Stimulated activated CD8-positive, alpha-beta memory T cell treated with anti-CD3 and anti-CD28 coated beads, Interleukin-12 subunit alpha, Interleukin-12 subunit beta, amount 100 ng/mL, for 4 hours (primary cell): Measurements from ENCODE around the gene RSRC1.
"Not testable (repeated sequence)": the region's sequence is repeated elsewhere in the genome, so short reads cannot be mapped to it uniquely, and the experiment has no call there.

Experiments used
- DNase-seq: peaks from one replicate; pipeline ENCODE4 v3.0.0-alpha.2; 2020; ENCODE audit warnings: low read depth

Gene RSRC1

DNA sequence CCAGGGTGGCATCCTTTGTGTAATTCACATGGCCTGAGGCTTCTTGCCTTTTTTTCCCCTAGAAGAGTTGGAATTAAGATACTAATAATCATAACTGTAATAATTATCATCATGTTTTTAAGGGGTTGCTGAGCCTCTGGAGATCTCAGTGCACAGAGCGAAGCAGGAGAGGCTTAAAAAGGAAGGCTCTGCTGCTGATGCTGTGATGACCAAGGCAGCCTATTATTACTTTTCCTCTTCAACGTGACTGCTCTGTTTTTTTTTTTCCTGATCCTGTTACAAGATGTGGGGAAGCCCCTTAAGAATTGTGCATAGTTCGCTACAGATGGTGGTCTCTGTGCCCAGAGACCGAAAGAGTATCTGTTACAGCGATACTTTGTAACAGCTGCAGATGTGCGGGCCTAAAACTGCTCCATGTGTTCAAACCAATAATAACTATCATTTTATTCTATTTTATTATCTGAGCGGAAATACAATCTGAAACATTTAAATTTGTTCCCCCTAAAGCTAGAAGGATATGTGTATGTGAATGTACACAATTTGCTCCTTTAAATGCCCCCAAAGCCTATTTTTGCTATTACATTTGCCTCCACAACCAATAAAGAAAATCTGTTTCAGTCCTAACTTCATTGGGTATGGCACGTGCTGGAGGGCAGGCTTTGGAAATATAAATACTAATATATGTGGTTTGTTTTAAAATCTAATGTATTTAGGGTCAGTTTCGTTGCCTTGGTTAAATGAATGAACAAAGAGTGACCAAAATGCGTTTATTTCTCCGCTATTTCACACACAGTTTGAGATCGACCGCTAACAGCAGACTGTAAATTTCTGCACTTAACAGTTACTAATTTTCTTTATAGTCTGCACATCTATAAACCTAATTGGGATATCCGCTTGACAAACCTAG is 8.3 kb upstream of the RSRC1 start:
- DNase-seq = no peak

DNA sequence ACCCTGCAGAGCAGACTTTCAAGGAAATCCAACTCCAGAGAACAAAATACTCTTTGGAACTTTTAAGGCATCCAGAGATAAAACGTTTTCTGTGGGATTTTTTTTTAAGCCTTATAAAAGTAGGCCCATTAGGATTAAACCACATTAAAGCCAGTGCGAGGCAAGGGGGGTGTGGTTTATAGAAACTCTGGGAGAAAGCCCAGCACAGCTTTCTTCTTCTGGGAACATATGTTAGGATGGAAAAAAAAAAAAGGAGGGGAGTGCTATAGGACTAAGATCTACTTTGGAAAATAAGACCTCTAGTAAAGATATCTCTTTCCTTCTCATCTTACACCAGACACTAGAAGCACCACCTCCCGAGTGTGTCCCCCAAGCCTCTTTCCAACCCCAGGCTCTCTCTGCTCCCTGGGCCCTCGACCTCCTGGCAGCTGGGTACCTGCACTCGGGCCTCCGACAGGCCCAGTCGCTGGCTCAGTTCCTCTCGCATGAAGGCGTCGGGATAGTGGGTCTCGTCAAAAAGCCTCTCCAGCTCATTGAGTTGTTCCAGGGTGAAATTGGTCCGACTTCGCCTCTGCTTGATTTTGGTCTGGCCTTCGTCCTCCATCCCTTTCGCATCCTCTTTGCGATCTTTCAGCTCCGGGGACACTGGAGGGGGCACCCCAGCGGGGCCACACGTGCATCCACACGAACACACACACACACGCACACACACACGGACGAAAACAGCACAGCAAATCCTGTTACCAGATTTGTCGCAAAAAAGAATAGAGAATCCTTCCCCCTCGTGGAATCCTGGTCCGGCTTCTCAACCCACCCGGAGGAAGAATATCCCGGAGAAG is 7.4 kb upstream of the RSRC1 start:
- no peak for DNase-seq

DNA sequence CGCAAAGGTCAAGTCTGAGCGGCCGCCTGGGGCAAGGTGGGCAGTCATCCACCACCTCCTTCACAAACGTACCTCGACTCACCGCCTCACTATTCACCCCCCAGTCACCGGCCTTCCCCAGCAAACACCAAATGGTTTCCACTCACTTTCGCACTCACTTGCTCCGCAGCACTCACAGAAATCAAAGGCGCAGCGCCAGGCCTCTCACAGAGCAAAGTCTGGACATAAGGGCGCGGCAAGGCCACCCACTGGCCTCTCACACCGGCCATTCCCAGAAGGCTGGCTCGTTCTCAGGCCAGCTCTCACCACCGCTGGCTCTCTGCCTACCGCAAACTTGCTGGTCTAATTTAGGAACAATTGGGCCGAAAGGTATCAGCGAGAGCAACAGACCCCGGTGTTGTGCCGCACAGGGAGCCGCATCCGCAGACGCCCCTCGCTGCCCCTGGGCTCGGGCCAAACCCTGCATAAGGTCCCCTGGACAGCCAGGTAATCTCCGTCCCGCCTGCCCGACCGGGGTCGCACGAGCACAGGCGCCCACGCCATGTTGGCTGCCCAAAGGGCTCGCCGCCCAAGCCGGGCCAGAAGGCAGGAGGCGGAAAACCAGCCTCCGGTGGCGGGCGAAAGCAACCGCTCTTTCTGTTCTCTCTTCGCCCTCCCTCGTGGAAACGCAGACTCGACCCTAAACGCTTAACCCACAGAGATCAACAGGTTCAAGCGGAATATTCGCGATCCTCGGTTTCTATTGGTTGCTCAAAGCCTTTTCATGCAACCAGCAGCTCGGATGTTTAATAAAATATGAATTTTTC is 6.6 kb upstream of the RSRC1 start:
- no peak for DNase-seq

DNA sequence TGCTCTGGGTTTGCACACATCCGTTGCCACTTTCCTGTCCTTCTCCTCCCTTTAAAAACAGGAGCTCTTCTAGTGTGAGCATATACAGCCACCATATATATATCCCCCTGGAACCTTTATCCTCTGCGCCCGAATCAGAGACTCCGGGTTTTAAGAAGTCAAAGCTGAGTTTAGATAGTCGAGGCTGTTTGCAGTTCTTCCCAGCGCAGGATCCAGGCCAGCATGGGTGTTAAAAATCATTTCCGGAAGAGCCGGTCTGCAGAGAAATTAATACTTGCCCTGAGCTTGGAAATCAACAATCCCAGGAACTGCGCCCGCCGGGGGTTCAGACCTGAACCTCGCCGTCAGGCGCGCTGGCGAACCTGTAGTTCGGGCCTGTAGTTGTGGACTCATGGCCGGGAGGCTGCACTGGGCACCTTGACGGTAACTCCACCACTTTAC is 6.0 kb upstream of the RSRC1 start:
- no peak for DNase-seq

DNA sequence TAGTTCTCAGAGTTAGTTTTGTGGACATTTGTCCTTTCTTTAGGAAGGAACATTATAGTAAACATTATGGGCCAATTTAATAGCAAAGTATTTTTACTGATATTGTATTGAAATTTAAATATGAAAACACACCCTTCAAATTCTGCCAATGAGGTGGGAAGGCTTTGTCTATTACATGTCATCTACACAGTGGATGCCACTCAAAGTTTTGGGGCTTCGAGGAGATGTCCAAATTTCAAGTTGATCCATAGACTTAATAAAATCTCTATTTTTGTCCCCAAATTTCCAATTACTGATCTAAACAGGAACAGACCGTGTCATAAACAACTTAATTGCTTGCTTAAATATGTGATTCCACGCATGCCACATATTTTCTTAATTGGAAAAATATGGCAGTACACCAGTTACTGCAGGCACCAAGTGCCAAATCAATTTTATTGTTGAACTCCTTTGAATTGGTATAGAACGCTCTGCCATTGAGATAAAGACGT is 5.4 kb upstream of the RSRC1 start:
- no peak for DNase-seq

DNA sequence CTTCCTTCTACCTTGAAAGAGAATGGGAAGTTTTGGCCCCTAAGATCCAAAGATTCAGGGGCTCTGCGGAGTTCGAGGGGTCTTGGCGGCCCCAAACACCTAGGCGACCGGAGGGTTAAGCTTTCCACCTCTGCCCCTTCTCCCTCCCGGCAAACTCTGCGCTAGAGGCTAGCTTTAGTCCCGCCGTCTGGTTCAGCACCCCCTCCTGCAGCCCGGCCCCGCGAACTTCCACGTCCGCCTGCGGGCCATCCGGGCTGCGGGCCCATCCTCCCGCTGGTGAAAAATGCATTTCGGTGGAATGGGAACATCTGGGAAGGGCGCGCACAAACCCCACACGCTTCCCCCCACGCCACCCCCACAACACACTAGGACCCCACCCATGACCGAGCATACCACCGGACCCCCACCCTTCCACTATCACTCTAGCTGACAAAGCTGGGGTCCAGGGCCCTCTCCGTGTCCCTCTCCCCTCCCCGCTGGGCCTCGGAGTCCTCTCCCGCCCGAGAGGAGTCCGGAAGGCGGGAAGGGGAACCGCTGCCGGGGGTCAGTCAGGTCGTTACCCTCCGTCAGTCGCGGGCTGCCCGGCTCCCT is 4.7 kb upstream of the RSRC1 start:
- no peak for DNase-seq

DNA sequence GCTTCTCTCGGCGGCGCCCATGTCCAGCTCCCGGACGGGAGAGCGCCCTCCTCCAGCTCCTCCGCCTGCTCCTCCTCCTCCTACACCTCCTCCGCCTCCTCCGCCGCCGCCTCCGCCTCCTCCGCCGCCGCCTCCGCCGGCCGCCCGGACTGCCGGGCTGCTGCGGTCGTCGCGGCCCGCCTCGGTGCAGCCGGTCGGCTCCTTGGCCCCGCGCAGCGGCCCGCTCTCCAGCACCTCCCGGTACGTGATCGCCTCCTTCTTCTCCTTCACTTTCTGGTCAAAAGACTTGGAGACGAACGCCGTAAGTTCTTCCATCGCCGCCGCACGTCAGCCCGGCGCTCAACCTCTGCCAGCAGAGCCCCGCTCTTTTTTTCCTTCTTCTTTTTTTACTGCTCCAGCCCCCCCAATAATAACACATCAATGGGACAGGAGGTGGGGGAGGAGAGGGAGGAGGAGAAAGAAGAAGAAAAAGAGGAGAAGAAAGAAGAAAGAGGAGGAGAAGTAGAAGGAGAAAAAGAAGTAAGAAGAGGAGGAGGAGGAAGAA is 4.1 kb upstream of the RSRC1 start:
- DNase-seq = no peak

DNA sequence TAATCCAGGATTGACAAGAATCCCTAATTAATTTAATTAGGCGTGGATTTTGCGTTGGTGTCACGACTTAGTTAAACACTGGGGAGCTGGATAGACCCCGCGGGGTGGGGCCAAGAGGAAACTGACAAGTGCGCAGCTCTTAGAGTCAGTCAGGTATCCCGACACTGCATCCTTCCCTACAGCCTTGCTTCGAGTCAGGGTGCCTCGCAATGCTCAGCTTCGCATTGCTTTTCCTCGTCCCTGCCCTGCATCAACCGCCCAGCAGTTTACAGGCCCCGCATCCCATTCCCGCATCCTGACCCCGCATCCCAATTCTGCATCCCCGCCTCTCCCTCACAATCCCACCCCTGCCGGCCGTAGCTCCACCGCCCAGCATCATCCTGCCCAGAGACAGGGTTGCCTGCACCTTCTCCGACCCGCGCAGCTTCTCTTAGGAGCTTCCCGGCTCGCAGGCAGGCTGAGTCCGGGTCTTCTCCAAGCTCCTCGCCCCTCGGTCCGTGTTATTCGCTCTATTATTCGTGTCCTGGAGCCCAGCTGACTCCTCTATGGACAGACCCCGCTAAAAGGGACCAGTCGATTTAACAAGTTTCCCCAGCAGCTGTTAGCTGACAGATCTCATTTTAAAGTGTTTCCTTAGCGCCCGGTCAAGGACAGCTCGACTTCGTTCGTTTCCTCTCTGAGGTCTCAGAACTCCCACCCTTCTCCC is 3.0 kb upstream of the RSRC1 start:
- DNase-seq = no peak

DNA sequence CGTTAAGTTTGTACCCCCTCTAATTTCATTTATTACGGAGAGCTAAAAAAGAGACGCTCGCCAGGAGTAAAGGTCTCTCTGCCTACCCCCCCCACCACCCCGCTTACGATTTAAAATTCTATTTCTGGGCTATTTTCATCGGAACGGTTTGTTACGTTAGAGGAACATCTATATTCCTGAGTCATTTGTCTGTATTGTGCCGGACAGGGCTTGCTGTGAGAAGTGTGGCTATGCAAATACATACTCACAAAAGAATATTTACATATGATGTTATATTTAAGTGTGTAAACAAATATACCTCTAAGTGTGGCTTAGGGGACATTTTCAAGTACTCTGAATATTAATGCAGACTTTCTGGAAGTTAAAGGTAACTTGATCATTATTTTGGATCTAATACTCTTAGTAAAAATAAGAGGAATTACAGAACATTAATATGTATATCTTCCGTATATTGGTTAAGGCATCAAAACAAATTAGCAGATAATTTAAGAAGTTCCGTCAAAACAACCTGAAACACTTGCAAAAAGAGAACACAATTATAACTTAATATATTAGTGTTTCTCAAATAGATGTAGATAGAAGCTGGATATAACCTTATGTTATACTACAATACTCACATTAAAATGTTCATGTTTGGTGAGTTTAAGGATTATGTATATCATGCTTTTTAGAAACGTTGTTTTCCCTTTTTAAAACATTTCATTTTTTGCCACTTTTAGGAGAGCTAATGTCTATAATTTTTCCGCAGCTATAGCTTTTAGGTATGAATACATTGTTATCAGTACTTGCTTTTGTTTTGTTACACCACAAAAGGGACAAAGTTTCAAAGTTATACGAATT is 2.1 kb upstream of the RSRC1 start:
- no peak for DNase-seq

DNA sequence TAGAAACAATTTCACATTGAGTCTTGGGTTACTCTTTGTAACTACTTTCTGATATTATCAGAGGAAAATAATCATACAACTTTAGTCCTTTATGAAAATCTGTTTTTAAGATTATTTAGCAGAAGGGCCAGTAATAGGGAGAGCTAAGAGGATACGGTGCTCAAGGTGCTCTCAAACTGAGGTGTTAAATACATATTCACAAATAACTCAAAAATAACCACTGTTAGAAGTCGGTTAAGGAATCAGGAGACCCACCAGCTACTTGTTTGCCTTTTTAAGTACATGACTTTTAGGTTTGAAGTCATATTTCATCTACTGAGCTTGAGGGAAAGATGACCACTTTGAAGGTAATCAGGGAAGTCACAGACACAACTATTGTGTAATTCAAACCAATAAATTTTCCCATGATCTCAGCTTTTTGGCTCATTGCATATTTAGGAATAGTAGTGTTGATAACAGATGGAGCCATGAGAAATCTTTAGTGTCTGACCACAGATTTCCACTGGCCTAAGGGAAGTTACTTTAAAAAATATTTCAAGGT is 1.4 kb upstream of the RSRC1 start:
- no peak for DNase-seq

DNA sequence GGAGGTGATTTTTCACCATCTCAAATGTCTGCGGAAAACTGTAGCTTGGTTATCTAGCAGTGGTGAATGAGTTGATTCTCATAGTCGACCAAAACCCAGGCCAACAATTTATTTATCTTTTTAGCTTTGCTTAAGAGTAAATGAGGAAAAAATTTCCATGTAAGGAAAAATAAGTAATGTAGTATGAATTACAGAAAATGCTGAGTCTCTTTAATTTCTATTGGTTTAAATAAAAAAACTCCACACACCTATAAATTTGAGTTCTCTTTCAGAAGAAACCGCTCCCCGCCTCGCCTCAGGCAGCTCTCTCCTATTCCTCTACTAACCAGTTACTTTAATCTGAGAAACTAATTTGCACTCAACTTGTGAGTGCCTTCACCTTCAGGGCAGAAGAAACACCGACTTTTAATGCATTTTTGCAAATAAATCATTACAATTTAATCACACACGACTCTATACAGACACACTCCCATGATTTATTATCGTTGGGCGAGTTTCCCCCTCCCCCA is 540 bp upstream of the RSRC1 start:
- no peak for DNase-seq

DNA sequence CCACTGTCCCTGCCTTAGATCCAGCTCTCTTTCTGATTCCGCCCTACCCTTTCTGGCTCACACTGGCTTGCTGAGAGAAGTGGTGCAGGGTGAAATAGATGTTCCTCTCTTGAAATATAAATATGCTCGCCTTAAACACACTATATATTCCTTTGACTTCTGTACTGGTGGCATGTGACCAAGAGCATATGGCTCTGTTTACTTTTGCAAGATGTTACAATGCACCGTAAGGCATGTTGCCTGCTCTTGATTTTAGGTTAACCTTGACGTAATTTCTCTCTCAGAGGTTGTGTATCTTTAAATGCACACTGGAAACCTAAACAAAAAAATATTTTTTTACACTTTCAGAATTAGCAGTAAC is 749 bp downstream of the RSRC1 start:
- no peak for DNase-seq

DNA sequence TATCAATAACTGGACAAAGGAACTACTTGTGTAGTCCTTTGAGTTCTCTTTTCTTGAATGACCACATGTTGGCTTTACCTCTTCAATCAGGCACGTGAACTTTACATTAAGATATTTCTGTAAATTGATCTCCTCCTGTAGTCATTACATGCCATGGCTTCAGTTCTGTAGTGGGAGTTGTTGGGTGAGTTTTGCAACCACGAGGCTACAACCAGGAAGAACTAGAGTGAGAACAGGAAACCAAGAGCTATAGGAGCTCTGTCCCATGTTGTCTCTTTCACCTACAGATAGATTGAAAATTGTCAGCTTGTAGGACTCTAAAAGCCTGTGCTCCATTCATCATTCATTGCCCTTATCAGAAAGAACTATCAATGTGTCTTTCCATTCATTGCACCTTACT is 2.0 kb downstream of the RSRC1 start:
- no peak for DNase-seq

DNA sequence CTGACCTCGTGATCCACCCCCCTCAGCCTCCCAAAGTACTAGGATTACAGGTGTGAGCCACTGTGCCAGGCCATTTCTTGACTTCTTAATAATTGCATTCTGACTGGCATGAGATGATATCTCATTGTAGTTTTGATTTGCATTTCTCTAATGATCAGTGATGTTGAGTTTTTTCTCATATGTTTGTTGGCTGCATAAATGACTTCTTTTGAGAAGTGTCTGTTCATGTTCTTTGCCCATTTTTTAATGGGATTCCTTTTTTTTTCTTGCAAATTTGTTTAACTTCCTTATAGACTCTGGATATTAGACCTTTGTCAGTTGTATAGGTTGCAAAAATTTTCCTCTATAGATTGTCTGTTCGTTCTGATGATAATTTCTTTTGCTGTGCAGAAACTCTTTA is 3.7 kb downstream of the RSRC1 start:
- DNase-seq = not testable (repeated sequence)

DNA sequence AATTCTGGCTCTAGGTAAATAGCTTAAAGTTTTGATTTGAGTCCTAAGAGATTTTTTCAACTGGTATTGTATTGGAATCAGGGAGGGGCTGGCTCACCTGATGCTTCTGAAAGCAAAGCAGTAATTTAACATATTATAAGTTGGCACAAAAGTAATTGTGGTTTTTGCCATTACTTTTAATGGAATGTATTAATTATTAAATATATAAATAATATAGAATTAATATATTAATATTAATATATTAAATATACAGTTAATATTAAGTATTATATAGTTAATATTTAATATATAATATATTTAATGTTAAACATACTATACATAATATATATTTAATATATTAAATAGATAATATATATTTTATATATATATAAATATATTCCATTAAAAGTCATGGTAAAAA is 10.4 kb downstream of the RSRC1 start:
- no peak for DNase-seq

DNA sequence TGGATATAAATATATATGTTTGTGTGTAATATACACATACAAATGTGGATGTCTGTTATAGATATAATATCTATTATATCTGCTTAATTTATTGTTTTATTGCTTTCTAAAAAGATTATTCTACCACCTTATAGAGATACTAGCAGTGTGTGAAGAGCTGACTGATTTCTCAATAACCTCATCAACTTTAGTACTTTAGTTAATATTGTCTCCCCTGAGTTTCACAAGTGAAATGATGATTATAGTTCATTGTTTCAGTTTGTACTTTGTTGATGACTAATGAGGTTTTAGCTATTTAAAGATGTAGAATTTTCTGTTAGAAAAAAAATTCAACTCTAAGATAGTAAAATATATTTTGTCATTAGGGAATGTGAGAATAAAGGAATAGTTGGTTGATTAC is 11.4 kb downstream of the RSRC1 start:
- DNase-seq = no peak

DNA sequence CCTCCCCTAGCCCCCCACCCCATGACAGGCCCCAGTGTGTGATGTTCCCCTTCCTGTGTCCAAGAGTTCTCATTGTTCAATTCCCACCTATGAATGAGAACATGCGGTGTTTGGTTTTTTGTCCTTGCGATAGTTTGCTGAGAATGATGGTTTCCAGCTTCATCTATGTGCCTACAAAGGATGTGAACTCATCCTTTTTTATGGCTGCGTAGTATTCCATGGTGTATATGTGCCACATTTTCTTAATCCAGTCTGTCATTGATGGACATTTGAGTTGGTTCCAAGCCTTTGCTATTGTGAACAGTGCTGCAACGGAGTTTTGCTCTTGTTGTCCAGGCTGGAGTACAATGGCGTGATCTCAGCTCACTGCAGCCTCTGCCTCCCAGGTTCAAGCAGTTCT is 12.8 kb downstream of the RSRC1 start:
- DNase-seq = not testable (repeated sequence)

DNA sequence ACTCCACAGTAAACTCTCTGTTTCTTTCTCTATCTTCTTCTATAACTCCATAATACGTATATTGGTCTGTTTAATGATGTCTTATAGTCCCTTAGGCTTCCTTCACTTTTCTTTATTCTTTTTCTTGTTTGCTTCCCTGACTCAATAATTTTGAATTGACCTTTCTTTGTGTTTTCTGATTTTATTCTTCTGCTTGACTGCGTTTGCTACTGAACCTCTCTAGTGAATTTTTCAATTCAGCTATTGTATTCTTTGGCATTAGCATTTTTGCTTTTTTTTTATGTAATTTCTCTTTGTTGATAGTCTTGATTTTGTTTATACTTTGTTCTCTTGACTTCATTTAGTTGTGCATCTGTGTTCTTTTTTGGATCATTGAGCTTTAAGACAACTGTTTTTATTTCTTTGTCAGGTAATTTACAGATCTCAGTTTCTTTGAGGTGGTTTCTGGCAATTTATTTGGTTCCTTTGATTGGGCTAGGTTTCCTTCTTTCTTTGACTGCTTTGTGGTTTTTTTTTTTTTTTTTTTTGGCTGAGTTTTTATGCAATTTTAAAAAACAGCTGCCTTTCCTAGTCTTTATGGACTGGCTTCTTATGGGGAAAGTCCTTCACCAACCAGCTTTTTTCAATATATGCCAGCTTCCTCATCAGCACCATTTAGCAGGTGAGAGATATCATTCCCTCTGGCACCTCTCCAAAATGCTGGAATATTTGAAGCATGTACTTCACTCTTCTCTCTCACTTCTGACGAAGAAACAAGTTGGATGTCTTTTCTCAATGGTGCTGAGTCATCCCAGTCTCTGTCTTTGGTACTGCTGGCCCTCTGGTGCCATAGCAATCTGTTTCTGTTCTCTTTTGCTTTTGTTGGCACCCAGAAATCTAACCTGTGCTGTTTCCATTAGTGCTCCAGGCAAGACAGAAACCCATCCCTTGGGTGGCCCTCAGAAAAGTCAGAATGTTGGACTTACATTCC is 17.6 kb downstream of the RSRC1 start:
- no peak for DNase-seq
